K562 (cell line): Measurements from ENCODE around the gene PLEKHH3. TPM values are rescaled to one million over a fixed set of nuclear protein-coding genes. Genes with fewer than 3 reads are reported as not detected.

Source experiments
- CREM ChIP-seq: IDR thresholded peaks from 2 replicates; pipeline ENCODE4 v1.6.1; 2014; ENCODE audit warnings: antibody characterized with exemption, low read depth
- HDAC2 ChIP-seq: fragments of 450-650 bp; IDR thresholded peaks from 2 replicates; pipeline ENCODE4 v1.6.1; 2016; ENCODE audit warnings: mild to moderate bottlenecking
- HSF4 ChIP-seq: fragments of 250-450 bp; sonication (Bioruptor Pico); IDR thresholded peaks from 2 replicates; pipeline ENCODE4 v2.1.2; 2022; ENCODE audit warnings: mild to moderate bottlenecking, moderate library complexity, borderline replicate concordance
- MEF2A ChIP-seq: IDR thresholded peaks from 2 replicates; pipeline ENCODE4 v1.6.1; 2011; ENCODE audit warnings: low read depth, mild to moderate bottlenecking, low read length, moderate library complexity; ENCODE audit not compliant: control insufficient read depth
- NFRKB ChIP-seq: fragments of 450-650 bp; IDR thresholded peaks from 2 replicates; pipeline ENCODE4 v1.6.1; 2016; ENCODE audit warnings: low read depth
- TAF1 ChIP-seq: IDR thresholded peaks from 2 replicates; pipeline ENCODE4 v1.6.1; 2011; ENCODE audit warnings: mild to moderate bottlenecking, low read length, moderate library complexity; ENCODE audit not compliant: insufficient read depth, control insufficient read depth, severe bottlenecking; ENCODE audit errors: extremely low read depth
- ZNF609 ChIP-seq: sonication (generic); formaldehyde crosslinking; IDR thresholded peaks from 2 replicates; pipeline ENCODE4 v1.8.1; 2023; ENCODE audit warnings: missing genetic modification reagents, mild to moderate bottlenecking, borderline replicate concordance
- polyA plus RNA-seq, 8 experiments: library from polyadenylated mRNA; depleted of rRNA in 4 of 8; stranded (reverse) in 5 of 8; unstranded in 3 of 8; fragments of >200 nt; fragmentation: Nextera tagmentation in 2 of 8; fragmentation: Illumina TruSeq in 1 of 8; extraction: Ambion mirVana in 2 of 8; extraction: Trizol in 1 of 8; gene quantifications; 2 replicates each; pipeline versions ENCODE4 v1.2.1 to v1.2.3, GENCODE V29; 2011 to 2014; ENCODE audit warnings: inconsistent platforms in 1 of 8, missing spikeins in 1 of 8
- total RNA-seq, 7 experiments: library from RNA; depleted of rRNA in 6 of 7; stranded (reverse); fragments of >200 nt in 6 of 7; fragmentation: Illumina TruSeq in 2 of 7; extraction: Trizol in 2 of 7; gene quantifications; 2 replicates each; pipeline versions ENCODE4 v1.2.1 to v1.2.3, GENCODE V29; 2011 to 2021; ENCODE audit warnings: low replicate concordance in 1 of 7
- TF ChIP-seq, protein P1 (sequence below), 2 experiments: IDR thresholded peaks; 2 replicates each; pipeline ENCODE4 v1.6.1; 2011; ENCODE audit warnings: borderline replicate concordance in 1 of 2, control low read depth in 1 of 2, low read depth in 1 of 2, low read length in 1 of 2, mild to moderate bottlenecking in 1 of 2, mixed read lengths in 1 of 2, moderate library complexity in 1 of 2; ENCODE audit not compliant: insufficient read depth in 1 of 2, insufficient read length in 1 of 2, poor library complexity in 1 of 2, severe bottlenecking in 1 of 2; ENCODE audit errors: extremely low read depth in 1 of 2
- TF ChIP-seq, protein P2 (sequence below): fragments of 450-650 bp; conservative IDR thresholded peaks from 2 replicates; pipeline ENCODE4 v1.6.1; 2016; ENCODE audit warnings: missing genetic modification characterization, low read depth, mild to moderate bottlenecking, control low read depth, missing compliant biosample characterization
- TF ChIP-seq, protein P3 (sequence below), 2 experiments: fragments of 450-650 bp; conservative IDR thresholded peaks; 2 replicates each; pipeline ENCODE4 v1.6.1; 2017; ENCODE audit warnings: mild to moderate bottlenecking in 2 of 2, moderate library complexity in 2 of 2
- TF ChIP-seq, protein P4 (sequence below): fragments of 450-650 bp; formaldehyde crosslinking; IDR thresholded peaks from 2 replicates; pipeline ENCODE4 v1.4.0; 2020; ENCODE audit warnings: mild to moderate bottlenecking
- TF ChIP-seq, protein P5 (sequence below): fragments of 250-450 bp; sonication (Bioruptor Pico); IDR thresholded peaks from 2 replicates; pipeline ENCODE4 v1.5.0; 2022; ENCODE audit warnings: mild to moderate bottlenecking

Gene PLEKHH3
- total and polyA plus RNA-seq, 9 of the 15 experiments (the other 6 are each of a cell fraction or from before 2014, with no cell fraction given) = 0.58 to 34.5 (median 5.0) TPM

- TF ChIP-seq ZNF609 (CRISPR knock-in tag) = peak; percentile 79; the same call in 1 of the 2 replicates
- TF ChIP-seq HSF4 = no peak
- no peak for TF ChIP-seq TAF1
- TF ChIP-seq, protein P1, sequence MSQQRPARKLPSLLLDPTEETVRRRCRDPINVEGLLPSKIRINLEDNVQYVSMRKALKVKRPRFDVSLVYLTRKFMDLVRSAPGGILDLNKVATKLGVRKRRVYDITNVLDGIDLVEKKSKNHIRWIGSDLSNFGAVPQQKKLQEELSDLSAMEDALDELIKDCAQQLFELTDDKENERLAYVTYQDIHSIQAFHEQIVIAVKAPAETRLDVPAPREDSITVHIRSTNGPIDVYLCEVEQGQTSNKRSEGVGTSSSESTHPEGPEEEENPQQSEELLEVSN (IDR thresholded peaks at IDR 0.05; ENCODE audit: borderline replicate concordance in 1 of 2, extremely low read depth in 1 of 2, insufficient read depth in 1 of 2, insufficient read length in 1 of 2, low read depth in 1 of 2, low read length in 1 of 2, poor library complexity in 1 of 2, severe bottlenecking in 1 of 2) = peak; percentile 90 to 93
- TF ChIP-seq NFRKB = no peak; the same call in 1 of the 2 replicates
- TF ChIP-seq HDAC2 = no peak
- TF ChIP-seq, protein P2, sequence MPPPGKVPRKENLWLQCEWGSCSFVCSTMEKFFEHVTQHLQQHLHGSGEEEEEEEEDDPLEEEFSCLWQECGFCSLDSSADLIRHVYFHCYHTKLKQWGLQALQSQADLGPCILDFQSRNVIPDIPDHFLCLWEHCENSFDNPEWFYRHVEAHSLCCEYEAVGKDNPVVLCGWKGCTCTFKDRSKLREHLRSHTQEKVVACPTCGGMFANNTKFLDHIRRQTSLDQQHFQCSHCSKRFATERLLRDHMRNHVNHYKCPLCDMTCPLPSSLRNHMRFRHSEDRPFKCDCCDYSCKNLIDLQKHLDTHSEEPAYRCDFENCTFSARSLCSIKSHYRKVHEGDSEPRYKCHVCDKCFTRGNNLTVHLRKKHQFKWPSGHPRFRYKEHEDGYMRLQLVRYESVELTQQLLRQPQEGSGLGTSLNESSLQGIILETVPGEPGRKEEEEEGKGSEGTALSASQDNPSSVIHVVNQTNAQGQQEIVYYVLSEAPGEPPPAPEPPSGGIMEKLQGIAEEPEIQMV (tag) = no peak
- peak; percentile 49 for TF ChIP-seq CREM
- TF ChIP-seq, protein P3, sequence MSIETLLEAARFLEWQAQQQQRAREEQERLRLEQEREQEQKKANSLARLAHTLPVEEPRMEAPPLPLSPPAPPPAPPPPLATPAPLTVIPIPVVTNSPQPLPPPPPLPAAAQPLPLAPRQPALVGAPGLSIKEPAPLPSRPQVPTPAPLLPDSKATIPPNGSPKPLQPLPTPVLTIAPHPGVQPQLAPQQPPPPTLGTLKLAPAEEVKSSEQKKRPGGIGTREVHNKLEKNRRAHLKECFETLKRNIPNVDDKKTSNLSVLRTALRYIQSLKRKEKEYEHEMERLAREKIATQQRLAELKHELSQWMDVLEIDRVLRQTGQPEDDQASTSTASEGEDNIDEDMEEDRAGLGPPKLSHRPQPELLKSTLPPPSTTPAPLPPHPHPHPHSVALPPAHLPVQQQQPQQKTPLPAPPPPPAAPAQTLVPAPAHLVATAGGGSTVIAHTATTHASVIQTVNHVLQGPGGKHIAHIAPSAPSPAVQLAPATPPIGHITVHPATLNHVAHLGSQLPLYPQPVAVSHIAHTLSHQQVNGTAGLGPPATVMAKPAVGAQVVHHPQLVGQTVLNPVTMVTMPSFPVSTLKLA (conservative IDR thresholded peaks at IDR 0.05) = peak; percentile 31 to 73; a peak in 2 of 4 replicates
- TF ChIP-seq, protein P4, sequence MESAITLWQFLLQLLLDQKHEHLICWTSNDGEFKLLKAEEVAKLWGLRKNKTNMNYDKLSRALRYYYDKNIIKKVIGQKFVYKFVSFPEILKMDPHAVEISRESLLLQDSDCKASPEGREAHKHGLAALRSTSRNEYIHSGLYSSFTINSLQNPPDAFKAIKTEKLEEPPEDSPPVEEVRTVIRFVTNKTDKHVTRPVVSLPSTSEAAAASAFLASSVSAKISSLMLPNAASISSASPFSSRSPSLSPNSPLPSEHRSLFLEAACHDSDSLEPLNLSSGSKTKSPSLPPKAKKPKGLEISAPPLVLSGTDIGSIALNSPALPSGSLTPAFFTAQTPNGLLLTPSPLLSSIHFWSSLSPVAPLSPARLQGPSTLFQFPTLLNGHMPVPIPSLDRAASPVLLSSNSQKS (CRISPR knock-in tag) = no peak
- TF ChIP-seq MEF2A = no peak
- TF ChIP-seq, protein P5, sequence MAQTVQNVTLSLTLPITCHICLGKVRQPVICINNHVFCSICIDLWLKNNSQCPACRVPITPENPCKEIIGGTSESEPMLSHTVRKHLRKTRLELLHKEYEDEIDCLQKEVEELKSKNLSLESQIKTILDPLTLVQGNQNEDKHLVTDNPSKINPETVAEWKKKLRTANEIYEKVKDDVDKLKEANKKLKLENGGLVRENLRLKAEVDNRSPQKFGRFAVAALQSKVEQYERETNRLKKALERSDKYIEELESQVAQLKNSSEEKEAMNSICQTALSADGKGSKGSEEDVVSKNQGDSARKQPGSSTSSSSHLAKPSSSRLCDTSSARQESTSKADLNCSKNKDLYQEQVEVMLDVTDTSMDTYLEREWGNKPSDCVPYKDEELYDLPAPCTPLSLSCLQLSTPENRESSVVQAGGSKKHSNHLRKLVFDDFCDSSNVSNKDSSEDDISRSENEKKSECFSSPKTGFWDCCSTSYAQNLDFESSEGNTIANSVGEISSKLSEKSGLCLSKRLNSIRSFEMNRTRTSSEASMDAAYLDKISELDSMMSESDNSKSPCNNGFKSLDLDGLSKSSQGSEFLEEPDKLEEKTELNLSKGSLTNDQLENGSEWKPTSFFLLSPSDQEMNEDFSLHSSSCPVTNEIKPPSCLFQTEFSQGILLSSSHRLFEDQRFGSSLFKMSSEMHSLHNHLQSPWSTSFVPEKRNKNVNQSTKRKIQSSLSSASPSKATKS = no peak
Observed at GRCh38 chr17:42679492-42680330, 2.9 kb upstream of the PLEKHH3 start (continued).
